ENCODE results near the gene SEC16B. TPM values are rescaled to one million over a fixed set of nuclear protein-coding genes. Genes with fewer than 3 reads are reported as not detected.
"Not testable (repeated sequence)": the region's sequence is repeated elsewhere in the genome, so short reads cannot be mapped to it uniquely, and the experiment has no call there.

The SEC16B gene
- total RNA-seq, result 1.3 TPM
- long read RNA-seq, result 0 reads

DNA sequence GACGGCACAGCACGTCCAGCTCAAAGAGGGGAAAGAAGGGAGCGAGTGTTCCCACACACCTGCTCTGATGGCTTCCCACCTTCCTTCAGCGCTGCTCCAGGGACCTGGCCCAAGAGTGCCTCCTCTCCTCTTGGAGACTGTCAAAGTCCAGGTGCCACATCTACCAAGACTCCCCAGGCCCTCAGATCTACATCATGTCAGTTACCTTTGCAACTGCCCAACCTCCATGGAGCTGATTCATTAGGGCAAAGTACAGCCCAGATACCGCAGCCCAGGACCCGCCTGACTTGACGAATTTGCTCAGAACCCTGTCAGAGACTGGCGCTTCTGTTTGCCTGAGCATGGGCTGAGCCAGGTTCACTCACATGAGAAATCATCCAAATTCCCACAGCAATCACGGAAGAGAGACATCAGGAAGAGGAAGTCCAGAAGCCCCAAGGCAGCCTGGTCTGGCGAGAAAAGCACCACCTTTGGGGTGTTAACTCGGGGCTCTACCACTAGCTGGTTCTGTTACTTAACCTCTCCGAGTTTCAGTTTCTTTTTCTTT lies at the start of gene SEC16B:
Gene SEC16B, minus strand, starts transcription at position 234 of the 547 bp plus-strand sequence. CDS start 2,077 bp downstream, outside the sequence.
- intact Hi-C loops (cut with DNase I), result no loop called here

DNA sequence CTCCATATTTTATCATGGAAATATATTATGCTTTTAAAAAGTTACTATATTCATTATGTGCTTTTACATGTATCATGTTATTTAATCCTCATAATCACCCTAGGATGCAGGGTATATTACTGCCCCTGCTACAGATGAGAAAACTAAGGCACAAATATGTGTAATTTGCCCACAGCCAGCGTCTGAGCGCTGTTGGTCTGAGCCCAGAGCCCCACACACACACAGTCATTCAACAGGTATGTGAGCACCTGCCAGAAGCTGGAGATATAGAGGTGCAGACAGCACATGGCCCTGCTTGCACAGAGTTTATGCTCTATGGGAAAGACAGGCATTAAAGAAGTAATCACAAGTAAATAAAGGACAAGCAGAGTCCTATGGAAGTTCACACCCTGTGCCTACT lies 49.8 kb upstream of the SEC16B start:
- intact Hi-C loops (cut with DNase I), result no loop called here
- no peak for DNase-seq (ENCODE audit: low spot score)

More for the DNA sequence above, at the start of gene SEC16B:
- no peak for DNase-seq (ENCODE audit: low spot score)

DNA sequence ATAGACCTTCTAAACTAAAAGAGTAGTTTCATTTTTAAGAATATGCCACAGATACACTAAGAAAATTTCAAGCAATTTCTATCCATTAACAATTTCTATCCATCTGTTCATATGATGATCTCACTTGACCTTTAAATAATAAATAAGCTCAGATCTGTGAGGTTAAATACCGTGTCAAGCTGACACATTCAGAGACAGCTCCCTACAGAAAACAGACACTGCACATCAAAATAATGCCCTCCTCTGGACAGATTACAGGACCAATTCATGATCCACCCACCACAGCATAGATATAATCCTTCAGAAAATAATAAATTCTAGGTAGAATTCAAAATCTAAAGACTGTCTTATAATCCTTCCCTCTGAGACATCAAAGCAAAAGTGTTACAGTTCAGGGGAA lies 49.4 kb upstream of the SEC16B start:
- intact Hi-C loops (cut with DNase I), result no loop called here

DNA sequence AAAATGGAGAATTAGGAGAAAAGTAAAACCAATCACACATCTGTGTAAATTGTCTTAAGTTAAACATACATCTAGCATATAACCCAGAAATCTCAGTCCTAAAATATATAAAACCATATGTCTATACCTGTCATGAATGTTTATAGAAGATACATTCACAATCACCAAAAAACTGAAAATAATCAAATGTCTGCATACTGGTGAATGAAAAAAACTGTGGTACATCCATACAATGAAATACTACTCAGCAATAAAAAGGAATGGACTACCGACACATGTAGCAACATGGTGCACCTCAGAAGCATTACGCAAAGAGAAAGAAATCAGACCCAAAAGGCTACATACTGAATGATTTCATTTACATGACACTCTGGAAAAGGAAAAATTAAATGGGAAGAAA lies 47.7 kb upstream of the SEC16B start:
- DNase-seq (ENCODE audit: low spot score), result no peak
- intact Hi-C loops (cut with DNase I), result no loop called here

More for the DNA sequence above, 49.4 kb upstream of the SEC16B start:
- DNase-seq (ENCODE audit: low spot score), result no peak

DNA sequence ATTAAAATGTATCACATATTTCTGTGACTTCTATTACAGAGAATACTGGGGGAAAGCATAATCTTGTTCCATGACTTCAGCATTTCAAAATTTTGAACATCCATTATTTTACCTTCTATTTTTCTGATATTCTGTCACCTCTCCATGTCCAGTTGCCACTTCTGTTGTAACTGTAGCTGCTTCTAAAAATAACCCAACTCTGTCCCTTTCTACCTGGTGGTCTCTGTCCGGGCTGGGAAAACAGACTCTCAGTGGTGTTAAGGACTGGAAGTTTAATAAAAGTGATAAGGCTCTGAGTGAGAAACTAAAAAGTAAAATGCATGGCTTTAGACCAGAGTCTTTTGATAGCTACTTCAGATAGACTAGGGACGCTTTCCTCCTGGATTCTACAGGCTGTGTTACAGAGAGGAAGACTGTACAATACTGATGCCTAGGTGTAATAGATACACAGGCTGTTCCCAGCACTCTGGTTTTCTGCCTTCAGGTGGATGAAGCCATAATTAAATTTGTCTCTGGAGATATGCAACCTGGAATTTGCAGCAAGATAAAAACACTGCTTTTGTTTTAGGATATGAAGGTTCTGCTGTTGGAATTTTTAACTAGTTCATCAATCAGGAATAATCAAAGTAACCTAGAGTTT lies 42.1 kb upstream of the SEC16B start:
- intact Hi-C loops (cut with DNase I), result no loop called here
- no peak for DNase-seq (ENCODE audit: low spot score)

DNA sequence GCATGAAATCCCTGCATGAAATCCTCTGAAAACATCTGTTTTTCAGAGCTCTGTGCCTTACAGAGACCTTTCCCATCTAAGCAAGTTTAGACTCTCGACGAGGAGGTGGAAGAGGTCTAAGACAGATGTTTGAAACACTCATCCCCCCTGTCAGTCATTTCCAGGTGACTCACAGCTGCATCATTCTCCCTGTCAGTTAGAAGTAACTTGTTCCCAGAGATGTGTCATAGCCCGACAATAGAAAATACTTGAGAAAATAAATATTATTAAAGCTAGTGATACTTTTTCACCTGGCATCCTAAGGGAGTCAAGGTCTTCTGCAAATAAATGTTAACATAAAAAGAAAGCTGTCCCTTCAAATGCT lies 41.6 kb upstream of the SEC16B start:
- no peak for DNase-seq (ENCODE audit: low spot score)
- intact Hi-C loops (cut with DNase I), result no loop called here

- intact Hi-C loops (cut with DNase I), result no loop called here
- no peak for DNase-seq (ENCODE audit: low spot score)
These were observed 41.0 kb upstream of the SEC16B start for GRCh38 chr1:178010674-178011464.

DNA sequence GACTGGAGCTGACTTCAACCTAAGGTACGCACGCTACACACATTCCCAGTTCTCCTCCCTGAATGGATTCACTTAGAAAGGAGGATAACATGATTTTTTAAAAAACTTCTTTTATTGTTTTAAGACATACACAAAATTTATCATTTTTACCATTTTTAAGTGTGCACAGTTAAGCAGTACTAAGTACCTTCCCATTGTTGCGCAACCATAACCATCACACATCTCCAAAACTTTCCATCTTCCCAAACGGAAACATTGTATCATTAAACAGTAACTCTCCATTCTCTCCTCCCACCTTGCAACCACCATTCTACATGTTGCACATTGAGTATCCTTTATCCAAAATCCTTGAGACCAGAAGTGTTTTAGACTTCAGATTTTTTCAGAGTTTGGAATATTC lies 36.2 kb upstream of the SEC16B start:
- intact Hi-C loops (cut with DNase I), result no loop called here
- DNase-seq (ENCODE audit: low spot score), result no peak

DNA sequence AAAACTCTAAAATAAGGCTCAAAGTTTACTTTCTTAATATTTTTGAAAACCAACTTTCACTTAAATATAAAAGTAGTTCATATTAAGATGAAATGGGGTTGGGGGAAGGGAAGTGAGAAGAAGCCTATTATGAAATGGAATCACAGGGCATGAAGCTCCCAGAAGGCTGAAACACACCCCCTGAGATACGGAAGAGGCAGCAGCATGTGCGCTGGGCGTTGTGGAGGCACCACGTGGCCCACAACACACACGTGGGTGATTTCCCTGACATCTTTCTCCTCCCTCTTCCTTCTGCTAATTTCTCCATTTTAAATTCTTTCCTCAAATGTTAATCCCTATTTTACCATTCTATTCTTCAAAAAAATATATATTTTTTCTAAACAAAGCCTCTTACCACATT lies 35.6 kb upstream of the SEC16B start:
- intact Hi-C loops (cut with DNase I), result no loop called here
- DNase-seq (ENCODE audit: low spot score), result no peak

DNA sequence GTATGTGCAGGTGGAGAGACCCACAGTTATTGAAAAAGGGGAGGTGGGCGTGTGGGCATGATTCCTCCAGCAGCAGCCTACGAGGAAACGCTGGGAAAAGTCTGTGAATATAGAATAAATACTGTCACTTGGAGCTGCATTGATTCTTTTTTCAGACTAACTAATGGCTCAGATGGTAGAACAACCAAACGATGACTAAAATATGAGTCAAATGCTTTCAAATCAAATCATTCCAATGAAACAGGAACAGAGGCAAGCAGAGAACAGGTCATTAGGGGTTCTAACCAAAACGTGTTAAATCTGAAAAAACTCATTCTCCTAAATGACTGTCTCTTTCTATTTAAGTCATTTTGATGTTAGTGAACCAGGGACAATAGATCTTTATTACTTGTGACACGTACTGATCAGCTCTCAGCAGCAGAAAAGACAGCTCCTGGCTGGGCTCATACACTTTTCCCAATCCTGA lies 35.1 kb upstream of the SEC16B start:
- DNase-seq (ENCODE audit: low spot score), result no peak
- intact Hi-C loops (cut with DNase I), result no loop called here

DNA sequence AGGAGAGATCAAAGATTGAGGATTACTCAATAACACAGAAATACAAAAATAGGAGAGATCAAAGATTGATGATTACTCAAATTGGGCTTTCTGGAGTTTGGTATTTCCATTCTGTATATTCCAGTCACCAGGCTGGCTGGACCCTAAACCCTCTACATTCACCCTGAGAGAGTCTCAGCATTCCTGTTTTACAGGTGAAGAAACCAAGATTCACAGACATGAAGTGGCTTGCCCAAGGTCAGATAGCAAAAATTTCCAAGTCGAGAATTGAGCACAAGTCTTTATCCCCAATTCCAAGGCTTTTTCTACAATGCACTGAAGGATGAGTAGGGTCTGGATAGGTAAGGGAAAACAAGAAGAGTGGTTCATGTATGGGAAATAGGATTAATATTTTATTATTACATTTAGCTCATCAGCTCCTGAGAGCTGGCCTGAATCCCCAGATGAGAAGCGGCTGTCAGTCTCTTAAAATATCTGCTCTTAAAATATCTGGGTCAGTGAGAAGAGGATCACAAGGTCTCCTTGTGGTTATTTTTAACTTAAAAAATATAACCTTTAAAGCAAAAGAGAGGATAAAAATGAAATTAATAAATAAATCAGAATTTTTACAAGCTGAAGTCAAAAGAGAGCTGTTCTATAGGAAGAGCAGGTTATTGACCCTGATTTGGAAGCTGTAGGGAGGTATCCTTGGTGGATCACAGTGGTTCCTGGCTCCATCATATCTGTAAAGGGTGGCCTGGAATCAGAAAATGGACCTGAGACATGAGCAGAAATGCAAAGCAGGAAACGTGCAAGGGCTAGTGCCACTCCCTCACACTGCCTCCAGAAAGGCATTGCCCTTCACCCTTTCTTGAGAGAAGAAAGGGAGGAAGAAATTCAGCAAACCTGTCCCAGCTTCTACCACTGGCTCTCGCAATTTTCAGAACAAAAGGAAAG lies 29.1 kb upstream of the SEC16B start:
- DNase-seq (ENCODE audit: low spot score), result no peak
- intact Hi-C loops (cut with DNase I), result no loop called here

- DNase-seq (ENCODE audit: low spot score), result no peak
- intact Hi-C loops (cut with DNase I), result no loop called here
These were observed 27.1 kb upstream of the SEC16B start for GRCh38 chr1:177996957-177997356.

DNA sequence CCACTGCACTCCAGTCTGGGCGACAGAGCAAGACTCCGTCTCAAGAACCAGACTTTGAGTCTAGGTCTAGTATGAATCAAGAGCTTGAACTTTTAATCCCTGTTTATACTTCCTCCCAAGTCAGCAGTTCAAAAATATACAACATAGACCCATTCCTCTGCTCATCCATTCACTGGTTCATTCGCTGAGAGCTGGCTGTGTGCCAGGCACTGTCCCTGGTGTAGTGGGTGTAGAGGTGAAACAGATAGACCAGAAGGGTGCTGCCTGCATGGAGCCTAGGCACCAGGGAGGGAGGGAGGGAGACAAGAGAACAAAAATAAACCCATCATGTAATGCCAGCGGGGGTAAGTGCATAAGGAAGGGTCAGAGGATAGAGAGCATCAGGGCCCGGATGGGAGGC lies 25.5 kb upstream of the SEC16B start:
- intact Hi-C loops (cut with DNase I), result no loop called here
- no peak for DNase-seq (ENCODE audit: low spot score)

DNA sequence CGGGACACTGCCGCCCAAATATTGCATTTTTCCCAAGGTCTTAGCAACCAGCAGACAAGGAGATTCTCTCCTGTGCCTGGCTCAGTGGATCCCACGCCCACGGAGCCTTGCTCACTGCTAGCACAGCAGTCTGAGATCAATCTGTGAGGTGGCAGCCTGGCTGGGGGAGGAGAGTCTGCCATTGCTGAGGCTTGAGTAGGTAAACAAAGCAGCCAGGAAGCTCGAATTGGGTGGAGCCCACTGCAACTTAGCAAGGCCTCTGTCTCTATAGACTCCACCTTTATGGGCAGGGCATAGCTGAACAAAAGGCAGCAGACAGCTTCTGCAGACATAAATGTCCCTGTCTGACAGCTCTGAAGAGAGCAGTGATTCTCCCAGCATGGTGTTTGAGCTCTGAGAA lies 16.4 kb upstream of the SEC16B start:
- DNase-seq (ENCODE audit: low spot score), result not testable (repeated sequence)

DNA sequence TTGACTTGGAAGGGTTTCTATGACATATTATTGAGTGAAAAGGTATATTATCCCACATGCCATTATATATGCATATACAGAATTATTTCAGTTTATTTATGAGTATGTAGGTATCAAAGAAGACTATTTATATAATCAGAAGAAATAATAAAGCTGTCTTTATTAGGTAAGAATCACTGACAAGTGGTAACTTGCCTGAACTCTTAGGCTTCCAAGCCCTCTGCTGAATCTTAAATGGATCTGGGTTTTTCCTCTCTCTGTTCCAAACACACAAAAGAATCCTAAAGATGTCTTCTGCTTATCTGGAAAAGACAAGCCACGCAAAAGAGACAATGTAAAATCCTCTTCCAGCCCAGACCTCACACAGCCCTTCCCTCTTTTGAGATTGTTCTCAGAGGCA lies 14.9 kb upstream of the SEC16B start:
- intact Hi-C loops (cut with DNase I), result no loop called here
- no peak for DNase-seq (ENCODE audit: low spot score)

More for the DNA sequence above, 16.4 kb upstream of the SEC16B start:
- intact Hi-C loops (cut with DNase I), result not testable (repeated sequence)

GRCh38 chr1:177984136-177984525 lies 14.3 kb upstream of the SEC16B start:
- DNase-seq (ENCODE audit: low spot score), result no peak
- intact Hi-C loops (cut with DNase I), result no loop called here

- no peak for DNase-seq (ENCODE audit: low spot score)
These were observed 13.8 kb upstream of the SEC16B start for GRCh38 chr1:177983482-177984135.

GRCh38 chr1:177983077-177983476 lies 13.2 kb upstream of the SEC16B start:
- no peak for DNase-seq (ENCODE audit: low spot score)
- intact Hi-C loops (cut with DNase I), result no loop called here

More at GRCh38 chr1:177983482-177984135, 13.8 kb upstream of the SEC16B start:
- intact Hi-C loops (cut with DNase I), result no loop called here

DNA sequence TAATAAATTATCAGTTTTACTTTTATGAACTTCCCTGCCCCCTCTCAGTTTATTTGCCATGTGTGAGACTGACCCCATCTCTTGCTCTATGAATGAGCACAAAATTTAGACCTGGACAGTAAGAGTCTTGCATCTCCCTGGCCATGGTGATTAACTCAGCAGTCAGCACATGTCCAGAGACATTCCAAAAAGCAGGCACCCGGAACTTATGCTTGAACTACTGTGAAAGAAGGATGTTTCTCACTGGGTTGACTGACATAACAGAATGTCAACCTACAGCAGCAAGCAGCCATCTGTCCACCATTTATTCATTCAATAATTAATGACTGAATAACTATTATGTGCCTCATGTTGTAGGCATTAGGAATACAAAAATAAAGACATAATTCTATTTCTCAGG lies 11.3 kb upstream of the SEC16B start:
- intact Hi-C loops (cut with DNase I), result no loop called here

More for the DNA sequence above, 11.3 kb upstream of the SEC16B start:
- DNase-seq (ENCODE audit: low spot score), result no peak

Data from cardiac septum (tissue), 1 donor.